AG08395 (cell line): Measurements from ENCODE around the gene SLC25A12.

Experiments used
- DNase-seq: peaks from one replicate; pipeline ENCODE4 v3.0.0; 2012; ENCODE audit warnings: mixed read lengths, low spot score

Gene SLC25A12

DNA sequence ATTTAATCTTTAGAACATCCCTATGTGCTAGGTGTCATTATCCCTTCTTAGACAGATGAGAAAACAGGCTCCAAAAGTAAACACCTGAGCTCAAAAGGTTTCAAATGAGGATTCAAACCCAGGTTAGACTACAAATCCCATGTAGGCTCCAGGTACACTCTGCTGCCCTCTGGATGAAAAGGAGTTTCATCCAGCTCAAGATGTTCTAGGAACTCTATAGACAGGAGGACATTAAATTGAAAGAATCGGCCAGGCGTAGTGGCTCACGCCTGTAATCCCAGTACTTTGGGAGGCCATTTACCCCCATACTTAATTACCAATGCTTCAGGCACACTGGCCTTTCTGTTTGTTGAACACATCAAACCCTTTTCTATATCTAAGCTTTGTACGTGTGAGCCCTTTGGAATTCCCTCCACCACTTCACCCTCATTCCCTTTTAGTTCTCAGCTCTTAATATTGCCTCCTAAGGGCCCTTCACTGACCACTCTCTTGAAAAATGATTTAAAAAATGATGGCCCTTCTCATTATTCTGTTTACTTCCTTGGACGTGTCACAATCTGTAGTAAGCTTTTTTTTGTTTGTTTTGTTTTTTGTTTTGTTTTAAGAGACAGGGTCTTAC, 10.7 kb downstream of the SLC25A12 start:
- no peak for DNase-seq

DNA sequence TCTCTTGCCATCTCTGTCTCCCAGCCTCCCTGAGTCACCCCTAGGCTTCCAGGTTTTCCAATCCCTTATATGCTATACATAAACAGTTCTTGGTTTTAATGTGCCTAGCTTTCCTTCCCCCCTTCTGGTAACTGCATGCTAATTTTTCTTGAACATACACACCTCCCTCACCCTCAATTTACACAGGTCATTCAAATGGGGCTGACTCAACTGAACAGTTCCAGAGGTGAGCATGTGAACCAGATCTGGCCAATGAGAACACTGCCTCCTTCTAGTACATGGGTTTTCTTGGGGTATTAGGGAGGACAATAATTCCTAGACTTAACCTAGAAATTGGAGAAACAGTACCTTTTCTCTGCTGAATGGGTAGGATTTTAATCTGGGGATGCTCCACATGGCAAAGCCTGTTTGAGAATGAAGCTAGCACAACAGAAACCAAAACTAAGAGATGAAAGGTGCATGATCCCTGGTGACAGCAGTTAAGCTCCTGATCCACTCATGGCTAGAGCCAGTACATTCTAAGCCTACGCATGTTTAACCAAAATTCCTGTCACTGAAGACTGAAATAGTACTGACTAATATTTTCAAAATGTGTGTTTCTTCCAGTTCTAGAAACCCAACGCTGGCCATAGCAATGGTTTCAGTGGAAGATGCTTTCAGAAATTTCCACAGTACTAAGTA, 11.8 kb downstream of the SLC25A12 start:
- DNase-seq: no peak

- DNase-seq: no peak
These were observed 13.3 kb downstream of the SLC25A12 start for GRCh38 chr2:171880774-171881173.

DNA sequence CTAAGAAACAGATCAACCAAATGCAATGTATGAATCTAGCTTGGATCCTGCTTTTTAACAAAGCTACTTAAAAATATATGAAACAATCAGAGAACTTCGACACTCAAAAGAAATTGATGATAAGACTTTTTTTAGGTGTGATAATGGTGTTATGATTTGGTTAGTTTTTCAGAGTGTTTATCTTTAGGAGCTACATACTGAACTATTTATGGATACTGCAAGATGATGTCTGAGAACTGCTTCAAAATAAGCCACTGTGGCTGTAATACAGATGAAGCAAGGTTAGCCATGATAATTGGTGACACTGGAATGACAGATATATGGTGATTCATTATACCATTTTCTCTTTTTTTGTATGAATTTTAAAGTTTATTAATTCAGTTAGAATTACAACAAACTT, 14.2 kb downstream of the SLC25A12 start:
- DNase-seq: no peak

DNA sequence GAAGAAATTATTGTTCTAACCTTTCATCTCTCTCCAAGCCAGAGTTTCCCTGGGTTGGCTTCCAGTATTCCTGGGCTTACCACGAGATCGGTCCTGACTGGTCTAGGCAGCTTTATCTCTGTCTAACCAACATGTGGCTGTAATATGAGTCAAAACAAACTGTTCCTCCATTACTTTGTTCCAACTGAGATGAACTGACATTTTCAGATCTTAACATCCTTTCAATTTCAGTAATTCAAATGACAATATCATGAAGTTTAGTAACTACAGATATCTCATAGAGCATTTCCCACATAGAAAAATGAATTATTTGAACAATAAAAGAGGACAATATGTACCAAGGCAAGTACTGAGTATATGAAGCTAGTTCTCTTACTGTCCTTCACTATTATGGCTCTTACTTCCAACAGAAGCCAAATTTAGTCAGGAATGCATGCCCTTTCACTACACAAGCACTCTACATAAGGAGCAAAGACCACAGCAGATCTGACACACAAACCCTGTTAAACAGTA, 15.5 kb downstream of the SLC25A12 start:
- peak; percentile 61 for DNase-seq

DNA sequence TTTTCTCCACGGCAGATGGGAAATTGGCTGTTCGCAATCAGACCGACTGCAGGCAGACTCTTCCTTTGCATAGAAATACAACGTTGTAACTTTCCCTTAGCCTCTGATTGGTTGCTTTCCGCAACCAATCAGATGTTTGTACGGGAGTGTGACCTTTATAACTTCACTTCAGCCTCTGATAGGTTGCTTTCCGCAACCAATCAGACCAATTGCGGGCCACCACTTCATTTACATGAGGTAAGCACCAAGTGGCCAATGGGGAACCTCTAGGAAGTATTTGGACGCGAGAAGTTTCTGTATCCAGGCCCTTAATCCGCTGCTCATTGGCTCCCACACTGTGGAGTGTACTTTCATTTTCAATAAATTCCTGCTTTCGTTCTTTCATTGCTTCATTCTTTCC, 19.1 kb downstream of the SLC25A12 start:
- DNase-seq: no peak

GRCh38 chr2:171874517-171874916, 19.5 kb downstream of the SLC25A12 start:
- DNase-seq: no peak

DNA sequence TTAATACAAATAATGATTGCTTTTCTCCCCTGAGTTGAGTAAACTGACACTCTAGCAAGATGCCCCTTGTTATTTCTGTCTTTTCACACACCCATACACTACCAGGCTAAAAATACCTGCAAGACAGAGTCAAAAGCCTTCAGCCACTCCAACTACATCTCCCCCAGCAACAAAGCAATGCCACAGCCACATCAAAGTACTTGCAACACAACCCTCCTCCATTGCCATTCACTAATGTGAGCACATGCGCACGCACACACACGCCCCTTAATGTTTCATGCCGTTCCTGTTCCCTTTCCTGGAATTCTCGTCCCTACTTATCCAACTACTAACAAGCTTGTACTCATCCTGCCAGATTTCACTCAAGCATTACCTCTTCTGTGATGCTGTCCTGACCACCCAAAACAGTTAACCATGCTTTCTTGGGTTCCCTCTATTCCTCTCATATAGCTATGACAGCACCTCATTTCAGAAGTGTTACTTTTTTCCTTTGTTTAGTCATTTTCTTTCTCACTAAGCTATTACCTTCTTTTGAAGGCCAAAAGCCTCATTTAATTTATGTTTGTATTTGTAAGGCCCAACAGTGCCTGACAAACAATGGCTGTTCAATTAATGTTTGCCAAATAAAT, 29.6 kb downstream of the SLC25A12 start:
- no peak for DNase-seq

DNA sequence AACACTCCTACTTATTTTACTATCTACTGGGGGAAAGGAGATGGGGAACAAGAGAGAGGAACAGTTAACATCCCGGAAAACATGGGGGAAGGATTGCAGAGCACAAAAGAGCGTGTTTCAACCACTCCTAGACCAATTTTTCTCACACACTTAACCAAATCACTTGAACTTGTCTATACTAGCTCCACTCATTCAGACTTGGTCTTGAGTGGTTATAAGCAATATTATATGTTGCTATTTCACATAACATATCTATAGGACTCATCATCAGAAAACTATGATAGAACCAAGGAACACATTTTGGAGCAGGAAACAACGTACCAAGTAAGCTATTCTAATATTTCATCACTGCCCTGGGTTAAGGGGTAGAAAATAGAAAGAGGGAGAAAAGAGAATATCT, 31.5 kb downstream of the SLC25A12 start:
- DNase-seq: no peak

DNA sequence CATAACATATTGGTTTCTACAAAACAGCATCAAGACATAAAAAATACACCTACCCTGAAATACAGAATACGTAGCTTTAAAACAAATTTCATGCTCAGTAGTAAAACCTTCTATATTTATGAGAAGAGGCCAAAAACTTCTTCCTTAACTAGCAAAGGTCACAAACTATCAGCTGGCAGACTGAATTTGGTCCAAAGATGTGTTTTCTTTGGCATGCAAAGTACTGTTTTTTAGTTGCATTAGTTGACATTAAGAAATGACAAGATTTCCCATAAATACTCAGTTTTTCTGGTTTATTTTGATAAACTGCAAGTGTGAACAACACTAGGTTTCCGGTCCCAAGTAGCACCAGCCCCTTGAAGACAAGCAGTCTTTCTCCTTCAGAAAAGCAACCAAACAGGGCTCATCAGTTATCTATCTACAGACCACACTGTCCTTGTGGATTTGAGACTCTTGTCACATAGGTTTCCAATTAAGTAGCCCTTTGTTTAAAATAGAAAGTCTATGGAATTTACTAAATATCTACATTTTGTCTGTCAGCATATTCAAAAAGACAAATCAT, 35.6 kb downstream of the SLC25A12 start:
- DNase-seq: no peak

- peak; percentile 45 for DNase-seq
These were observed 38.6 kb downstream of the SLC25A12 start for GRCh38 chr2:171855401-171855800.

DNA sequence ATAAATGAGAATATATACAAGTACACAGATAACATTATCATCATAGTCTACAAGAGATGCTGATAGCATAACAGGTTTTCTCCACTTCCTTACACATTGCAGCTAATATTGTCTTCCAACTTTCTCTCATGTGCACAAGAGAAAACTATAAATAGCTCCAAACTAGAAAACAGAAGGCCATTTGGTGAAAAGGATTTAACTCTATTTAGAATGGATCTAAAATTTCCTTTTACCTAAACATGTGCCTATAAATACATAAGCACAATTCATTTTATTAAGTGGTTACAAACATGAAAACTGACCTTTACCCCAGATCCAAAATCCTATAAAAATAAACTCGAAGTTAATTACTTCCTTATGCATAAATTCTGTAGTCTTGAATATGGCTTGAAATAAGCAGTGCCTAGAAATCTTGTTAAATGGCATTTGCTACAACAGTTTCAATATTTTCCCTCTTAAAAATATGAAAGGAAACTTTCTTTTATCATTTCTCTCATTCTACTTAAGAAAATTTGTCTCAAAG, 41.6 kb downstream of the SLC25A12 start:
- DNase-seq: no peak

DNA sequence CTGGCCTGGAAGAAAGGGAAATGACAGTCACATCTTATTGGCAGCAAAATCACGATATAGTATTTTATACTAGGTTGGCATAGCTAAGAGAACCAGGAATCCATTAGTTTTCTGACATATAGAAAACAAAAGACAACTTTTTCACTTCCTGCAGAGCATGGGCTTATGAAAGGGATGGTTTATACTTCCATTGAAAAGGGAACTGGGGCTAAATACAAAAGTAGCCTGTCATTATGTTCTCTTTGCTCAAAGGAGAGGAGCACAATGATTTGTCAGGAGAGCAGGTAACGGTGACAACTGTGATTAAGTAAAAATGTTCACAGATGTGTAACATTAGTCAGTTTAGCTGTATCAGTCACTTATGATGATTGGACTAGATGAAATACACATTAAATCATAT, 46.4 kb downstream of the SLC25A12 start:
- DNase-seq: no peak

GRCh38 chr2:171846894-171847293, 47.1 kb downstream of the SLC25A12 start:
- no peak for DNase-seq

DNA sequence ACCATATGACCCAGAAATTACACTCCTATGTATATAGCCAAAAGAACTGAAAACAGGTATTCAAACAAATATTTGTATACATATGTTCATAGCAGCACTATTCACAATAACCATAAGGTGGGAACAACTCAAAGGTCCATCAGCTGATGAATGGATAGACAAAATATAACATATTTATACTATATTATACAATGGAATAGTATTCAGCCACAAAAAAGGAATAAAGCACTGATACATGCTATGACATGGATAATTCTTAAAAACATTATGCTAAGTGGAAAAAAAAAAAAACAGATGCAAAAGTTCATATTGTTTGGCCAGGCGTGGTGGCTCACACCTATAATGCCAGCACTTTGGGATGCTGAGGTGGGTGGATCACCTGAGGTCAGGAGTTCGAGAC, 52.0 kb downstream of the SLC25A12 start:
- DNase-seq: no peak

DNA sequence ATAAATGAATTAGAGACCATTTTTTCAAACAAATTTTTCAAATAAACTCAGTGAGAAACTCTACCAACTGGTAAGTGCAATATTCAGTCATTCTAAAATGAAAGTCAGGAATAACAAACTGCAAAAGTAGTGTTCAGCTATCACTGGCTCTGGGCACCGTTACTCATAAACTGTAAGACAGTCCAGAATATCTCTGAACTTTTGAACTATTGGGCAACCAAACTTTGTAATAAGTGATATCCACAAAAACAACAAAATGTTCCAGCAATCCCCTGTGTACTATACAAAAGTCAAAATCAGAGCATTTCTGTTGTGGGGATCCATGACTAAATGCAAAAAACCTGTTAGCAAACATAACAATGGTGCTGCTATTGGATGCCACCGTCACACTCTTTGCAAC, 56.3 kb downstream of the SLC25A12 start:
- no peak for DNase-seq

- no peak for DNase-seq
These were observed 57.7 kb downstream of the SLC25A12 start for GRCh38 chr2:171836146-171836910.

GRCh38 chr2:171835386-171835785, 58.7 kb downstream of the SLC25A12 start:
- DNase-seq: no peak

DNA sequence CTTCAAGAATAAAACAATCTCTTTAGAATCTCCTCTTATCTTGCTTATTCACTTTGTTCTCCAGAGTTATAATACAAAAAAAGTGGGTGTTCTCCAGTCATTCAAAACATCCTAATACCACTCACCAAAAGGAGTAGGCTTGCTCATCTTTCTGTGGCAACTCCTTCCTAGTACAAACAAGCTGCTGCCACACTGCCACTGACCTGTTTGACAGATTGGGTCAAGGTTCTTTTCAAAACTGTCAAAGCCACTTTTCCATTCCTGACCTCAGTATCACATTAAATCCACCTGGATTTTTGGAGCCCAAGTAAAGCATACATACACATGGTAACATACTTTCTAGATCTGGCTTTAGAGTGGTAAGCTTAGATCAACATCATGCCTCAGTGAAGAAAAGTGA, 59.8 kb downstream of the SLC25A12 start:
- DNase-seq: no peak

- no peak for DNase-seq
These were observed 61.6 kb downstream of the SLC25A12 start for GRCh38 chr2:171832489-171832888.

- no peak for DNase-seq
These were observed 64.0 kb downstream of the SLC25A12 start for GRCh38 chr2:171830039-171830438.

DNA sequence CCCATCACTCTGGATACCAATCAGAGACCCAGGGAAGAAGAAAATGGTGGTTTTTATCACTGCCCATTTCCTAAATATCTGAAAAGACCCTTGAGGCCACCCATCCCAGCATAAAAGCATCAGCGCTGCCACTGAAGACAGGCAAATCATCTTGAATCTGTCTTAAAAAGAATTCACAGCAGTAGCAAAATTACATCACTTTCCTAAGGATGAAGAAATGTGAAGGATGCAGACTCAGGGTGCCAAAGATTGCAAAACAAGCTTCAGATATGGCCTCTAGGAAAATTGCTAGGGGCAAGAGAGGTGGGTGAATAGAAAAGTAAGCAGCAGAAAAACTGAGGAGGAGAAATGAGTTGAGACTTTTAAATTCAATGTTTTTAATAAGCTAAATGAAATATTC, 70.0 kb downstream of the SLC25A12 start:
- DNase-seq: peak; percentile 37
